Adipocyte (in vitro differentiated cells): Measurements from ENCODE around the gene FSTL4.

Source experiments
- DNase-seq: peaks from one replicate; pipeline ENCODE4 v3.0.0-alpha.2; 2015; ENCODE audit warnings: low read depth
- H3K27me3 ChIP-seq: replicated peaks from 2 replicates; pipeline ENCODE4 v1.7.0; 2013; ENCODE audit warnings: mild to moderate bottlenecking, low read length, moderate library complexity; ENCODE audit not compliant: control insufficient read depth, insufficient read depth
- H3K36me3 ChIP-seq: 2 replicates; pipeline ENCODE4 v1.7.0; 2013; ENCODE audit warnings: low read length, mild to moderate bottlenecking, moderate library complexity; ENCODE audit not compliant: control insufficient read depth, insufficient read depth, severe bottlenecking
- H3K4me1 ChIP-seq: 2 replicates; pipeline ENCODE4 v1.7.0; 2013; ENCODE audit warnings: mild to moderate bottlenecking, low read length, moderate library complexity; ENCODE audit not compliant: control insufficient read depth, insufficient read depth
- H3K4me3 ChIP-seq: 2 replicates; pipeline ENCODE4 v1.7.0; 2013; ENCODE audit warnings: mild to moderate bottlenecking, low read length, moderate library complexity
- H3K9ac ChIP-seq: 2 replicates; pipeline ENCODE4 v1.7.0; 2013; ENCODE audit warnings: mild to moderate bottlenecking, low read length, moderate library complexity
- H3K9me3 ChIP-seq: 2 replicates; pipeline ENCODE4 v1.7.0; 2013; ENCODE audit warnings: mild to moderate bottlenecking, low read length, moderate library complexity; ENCODE audit not compliant: control insufficient read depth

The FSTL4 gene

DNA sequence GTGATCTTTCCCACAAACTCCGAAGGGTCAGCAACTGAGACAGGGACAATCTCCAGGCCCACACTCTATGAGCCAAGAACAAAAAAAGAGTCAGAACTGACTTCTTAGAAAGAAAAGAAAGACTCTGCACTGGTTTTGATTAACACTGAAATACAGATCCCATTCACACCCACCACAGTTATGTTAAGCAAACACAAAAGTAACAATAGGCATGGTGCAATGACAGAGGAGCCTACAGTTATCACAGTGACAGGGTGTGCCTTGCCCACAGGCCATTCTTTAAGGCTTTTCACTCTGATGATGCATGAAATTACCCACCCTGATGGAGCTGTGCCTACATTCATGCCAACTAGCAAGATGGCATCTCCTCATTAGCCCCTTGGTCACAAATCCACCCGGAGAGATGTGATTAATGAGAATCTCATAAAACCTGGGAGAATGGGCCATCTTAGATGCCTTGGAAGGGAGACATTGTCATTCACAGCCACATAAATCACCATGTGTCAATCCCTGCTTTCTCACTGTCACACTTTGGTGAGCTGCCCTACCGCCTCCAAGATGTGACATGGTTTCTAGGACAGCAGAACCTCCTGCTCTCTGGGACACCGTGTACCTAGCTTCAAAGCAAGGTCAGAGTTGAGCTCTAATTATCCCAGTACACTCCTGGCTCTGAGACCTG is 27.6 kb upstream of the FSTL4 start:
- DNase-seq = no peak
- no peak overlapping the region for H3K9ac ChIP-seq
- no peaks in the 10 kb centered on the region for H3K4me1 ChIP-seq
- H3K36me3 ChIP-seq = no peaks in the 10 kb centered on the region
- peaks cover 67% of the 10 kb centered on the region for H3K27me3 ChIP-seq
- H3K4me3 ChIP-seq = no peak overlapping the region
- no peaks in the 10 kb centered on the region for H3K9me3 ChIP-seq

DNA sequence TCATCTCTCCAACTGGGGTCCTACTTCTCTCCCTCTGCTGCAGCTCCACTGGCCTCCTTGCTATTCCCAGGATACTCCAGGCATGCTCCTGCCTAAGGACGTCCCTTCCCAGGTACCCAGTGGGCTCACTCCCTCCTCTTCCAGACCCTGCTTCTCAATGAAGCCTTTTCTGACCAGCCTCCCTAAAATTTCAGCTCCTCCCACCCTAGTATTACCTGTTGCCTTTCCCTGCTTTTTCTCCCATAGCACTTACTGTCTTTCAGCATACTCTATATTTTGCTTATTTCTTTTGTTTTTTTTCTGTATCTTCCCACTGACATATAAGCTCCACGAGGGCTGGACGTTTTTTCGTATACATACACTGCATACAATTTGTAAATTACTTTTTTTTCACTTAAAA is 26.1 kb upstream of the FSTL4 start:
- H3K36me3 ChIP-seq = no peaks in the 10 kb centered on the region
- no peak overlapping the region for H3K9ac ChIP-seq
- peaks cover 53% of the 10 kb centered on the region for H3K27me3 ChIP-seq
- H3K9me3 ChIP-seq = no peaks in the 10 kb centered on the region
- DNase-seq = no peak
- no peak overlapping the region for H3K4me3 ChIP-seq
- no peaks in the 10 kb centered on the region for H3K4me1 ChIP-seq

DNA sequence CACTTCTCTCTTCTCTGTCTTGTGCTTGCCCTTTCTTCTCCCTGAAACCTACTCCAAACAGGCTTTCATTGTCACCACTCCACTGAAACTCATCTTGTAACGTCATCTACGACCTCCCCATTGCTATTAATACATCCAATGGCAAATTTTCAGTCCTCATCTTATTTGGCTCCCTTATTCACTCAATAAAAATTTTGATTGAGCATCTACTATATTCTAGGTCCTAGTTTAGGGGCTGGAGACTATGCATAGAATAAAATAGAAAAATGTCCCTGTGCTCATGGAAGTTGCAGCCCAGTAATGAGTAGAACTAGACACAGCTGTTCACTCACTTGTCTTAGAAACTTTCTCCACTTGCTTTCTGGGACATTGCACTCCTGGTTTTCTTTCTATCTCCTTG is 24.9 kb upstream of the FSTL4 start:
- no peak for DNase-seq
- H3K36me3 ChIP-seq = no peaks in the 10 kb centered on the region
- H3K9ac ChIP-seq = no peak overlapping the region
- no peaks in the 10 kb centered on the region for H3K9me3 ChIP-seq
- H3K27me3 ChIP-seq = peaks cover 47% of the 10 kb centered on the region
- H3K4me1 ChIP-seq = no peaks in the 10 kb centered on the region
- H3K4me3 ChIP-seq = no peak overlapping the region

DNA sequence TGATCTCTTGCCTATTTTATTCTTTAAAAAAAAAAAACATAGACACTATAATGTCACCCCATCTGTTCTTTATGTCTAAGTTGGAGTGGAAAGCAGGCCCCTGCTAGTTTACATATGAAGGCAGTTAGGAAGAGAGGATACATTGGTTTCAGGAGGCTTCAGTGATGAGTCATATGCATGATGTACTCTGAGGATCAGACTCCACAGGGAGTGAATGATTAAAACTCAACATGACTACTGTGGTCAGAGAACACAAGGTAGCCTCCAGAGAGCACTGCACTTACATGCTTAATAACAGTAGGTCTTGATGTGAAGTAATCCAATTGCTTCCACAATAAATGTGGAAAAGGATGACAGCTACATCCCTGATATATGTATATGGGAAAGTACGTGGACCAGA is 22.7 kb upstream of the FSTL4 start:
- Histone ChIP-seq H3K4me3 (no peak overlapping the region), H3K27me3 (peaks cover 30% of the 10 kb centered on the region), H3K9ac (no peak overlapping the region), H3K4me1 (no peaks in the 10 kb centered on the region), H3K9me3 (no peaks in the 10 kb centered on the region), H3K36me3 (no peaks in the 10 kb centered on the region)
- DNase-seq = no peak

DNA sequence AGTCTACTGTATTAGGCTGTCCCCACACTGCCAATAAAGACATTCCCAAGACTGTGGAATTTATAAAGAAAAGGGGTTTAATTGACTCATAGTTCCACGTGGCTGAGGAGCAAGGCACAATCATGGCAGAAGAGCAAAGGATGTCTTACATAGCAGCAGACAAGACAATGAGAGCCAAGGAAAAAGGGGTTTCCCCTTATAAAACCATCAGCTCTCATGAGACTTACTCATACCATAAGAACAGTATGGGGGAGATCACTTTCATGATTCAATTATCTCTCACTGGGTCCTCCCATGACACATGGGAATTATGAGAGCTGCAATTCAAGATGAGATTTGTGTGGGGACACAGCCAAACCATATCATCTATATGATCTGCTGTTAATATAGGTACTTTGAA is 14.8 kb upstream of the FSTL4 start:
- Histone ChIP-seq H3K9me3 (peaks cover 7% of the 10 kb centered on the region), H3K9ac (no peak overlapping the region), H3K4me3 (no peak overlapping the region), H3K4me1 (no peaks in the 10 kb centered on the region), H3K36me3 (no peaks in the 10 kb centered on the region), H3K27me3 (peaks cover under 1% of the 10 kb centered on the region)
- DNase-seq = no peak

DNA sequence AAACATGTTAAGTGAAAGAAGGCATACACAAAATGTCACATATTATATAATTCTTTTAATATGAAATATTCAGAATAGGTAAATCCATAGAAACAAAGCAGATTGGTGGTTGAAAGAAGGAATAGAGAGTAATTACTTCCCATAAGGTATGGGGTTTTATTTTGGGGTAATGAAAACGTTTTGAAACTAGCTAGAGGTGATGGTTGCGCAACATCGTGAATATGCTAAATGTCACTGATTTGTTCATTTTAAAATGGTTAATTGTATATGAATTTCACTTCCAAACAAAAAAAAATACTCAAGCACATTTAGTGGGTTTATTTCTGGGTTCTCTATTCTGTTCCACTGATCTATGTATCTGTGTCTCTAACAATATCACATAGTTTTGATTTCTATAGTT is 12.0 kb upstream of the FSTL4 start:
- Histone ChIP-seq H3K9me3 (peaks cover 7% of the 10 kb centered on the region), H3K36me3 (no peaks in the 10 kb centered on the region), H3K27me3 (peaks cover 11% of the 10 kb centered on the region), H3K4me3 (no peak overlapping the region), H3K4me1 (no peaks in the 10 kb centered on the region), H3K9ac (no peak overlapping the region)
- DNase-seq = no peak

DNA sequence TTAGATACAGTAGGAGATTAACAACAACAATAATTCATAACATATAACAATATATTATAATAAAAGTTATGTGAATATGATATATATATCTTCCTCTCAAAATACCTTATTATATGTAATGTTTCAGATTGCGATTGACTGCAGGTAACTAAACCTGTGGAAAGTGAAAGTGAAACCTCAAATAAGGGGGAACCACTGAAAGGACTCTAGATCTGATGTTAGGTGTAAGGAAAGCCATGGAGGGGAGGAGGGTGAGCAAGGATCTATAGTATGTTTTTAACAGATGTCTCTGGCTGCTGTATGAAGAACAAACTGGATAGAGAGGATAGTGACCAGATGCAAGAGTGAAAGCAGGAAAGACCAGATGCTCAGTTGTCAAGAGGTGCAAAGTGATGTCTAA is 5.8 kb upstream of the FSTL4 start:
- H3K4me3 ChIP-seq = no peak overlapping the region
- DNase-seq = no peak
- no peaks in the 10 kb centered on the region for H3K36me3 ChIP-seq
- H3K27me3 ChIP-seq = peaks cover 47% of the 10 kb centered on the region
- no peaks in the 10 kb centered on the region for H3K4me1 ChIP-seq
- no peak overlapping the region for H3K9ac ChIP-seq
- H3K9me3 ChIP-seq = no peaks in the 10 kb centered on the region

DNA sequence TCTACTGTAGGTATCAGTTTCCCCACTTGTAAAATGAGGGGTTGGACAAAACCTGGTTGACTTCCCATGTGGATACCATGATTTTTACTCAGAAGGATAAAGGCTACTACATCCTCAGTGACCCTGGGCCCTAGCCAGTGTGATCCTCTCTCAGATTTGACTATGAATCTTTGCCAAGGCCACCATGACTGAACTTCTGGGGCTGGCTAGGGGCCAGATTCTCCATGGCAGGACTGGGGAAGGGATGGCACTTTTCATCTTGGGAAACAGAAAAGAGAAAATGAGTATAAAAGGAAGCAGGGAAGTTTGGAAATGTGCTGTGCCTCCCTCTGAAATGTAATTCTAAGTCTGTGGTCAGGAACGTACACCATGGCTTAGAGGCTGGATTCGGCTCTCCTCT is 1.4 kb upstream of the FSTL4 start:
- Histone ChIP-seq H3K9me3 (no peaks in the 10 kb centered on the region), H3K36me3 (no peaks in the 10 kb centered on the region), H3K9ac (no peak overlapping the region), H3K4me1 (peaks cover 4% of the 10 kb centered on the region), H3K4me3 (no peak overlapping the region), H3K27me3 (peaks cover 69% of the 10 kb centered on the region)
- no peak for DNase-seq

DNA sequence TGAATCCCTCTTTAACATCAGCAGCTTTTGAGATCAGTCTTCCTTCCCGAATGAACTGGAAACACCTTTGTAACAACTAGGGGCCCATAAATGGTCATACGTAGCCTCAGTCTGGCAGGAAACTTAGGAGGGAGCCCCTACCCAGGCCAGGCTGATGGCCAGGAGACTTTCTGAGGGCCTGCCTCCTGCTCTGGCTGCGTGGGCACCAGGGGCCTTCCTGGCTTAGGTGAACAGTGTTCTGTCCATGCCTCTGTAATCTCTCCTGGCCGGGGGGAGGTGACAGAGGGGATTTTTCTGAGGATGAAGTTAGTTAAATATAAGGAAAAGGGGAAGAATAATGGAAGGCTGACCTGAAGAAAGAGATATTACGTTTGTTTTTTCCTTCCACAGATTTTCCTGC is 843 bp upstream of the FSTL4 start:
- peaks cover 72% of the 10 kb centered on the region for H3K27me3 ChIP-seq
- peaks cover 4% of the 10 kb centered on the region for H3K4me1 ChIP-seq
- no peaks in the 10 kb centered on the region for H3K9me3 ChIP-seq
- no peaks in the 10 kb centered on the region for H3K36me3 ChIP-seq
- no peak overlapping the region for H3K9ac ChIP-seq
- no peak overlapping the region for H3K4me3 ChIP-seq
- no peak for DNase-seq

DNA sequence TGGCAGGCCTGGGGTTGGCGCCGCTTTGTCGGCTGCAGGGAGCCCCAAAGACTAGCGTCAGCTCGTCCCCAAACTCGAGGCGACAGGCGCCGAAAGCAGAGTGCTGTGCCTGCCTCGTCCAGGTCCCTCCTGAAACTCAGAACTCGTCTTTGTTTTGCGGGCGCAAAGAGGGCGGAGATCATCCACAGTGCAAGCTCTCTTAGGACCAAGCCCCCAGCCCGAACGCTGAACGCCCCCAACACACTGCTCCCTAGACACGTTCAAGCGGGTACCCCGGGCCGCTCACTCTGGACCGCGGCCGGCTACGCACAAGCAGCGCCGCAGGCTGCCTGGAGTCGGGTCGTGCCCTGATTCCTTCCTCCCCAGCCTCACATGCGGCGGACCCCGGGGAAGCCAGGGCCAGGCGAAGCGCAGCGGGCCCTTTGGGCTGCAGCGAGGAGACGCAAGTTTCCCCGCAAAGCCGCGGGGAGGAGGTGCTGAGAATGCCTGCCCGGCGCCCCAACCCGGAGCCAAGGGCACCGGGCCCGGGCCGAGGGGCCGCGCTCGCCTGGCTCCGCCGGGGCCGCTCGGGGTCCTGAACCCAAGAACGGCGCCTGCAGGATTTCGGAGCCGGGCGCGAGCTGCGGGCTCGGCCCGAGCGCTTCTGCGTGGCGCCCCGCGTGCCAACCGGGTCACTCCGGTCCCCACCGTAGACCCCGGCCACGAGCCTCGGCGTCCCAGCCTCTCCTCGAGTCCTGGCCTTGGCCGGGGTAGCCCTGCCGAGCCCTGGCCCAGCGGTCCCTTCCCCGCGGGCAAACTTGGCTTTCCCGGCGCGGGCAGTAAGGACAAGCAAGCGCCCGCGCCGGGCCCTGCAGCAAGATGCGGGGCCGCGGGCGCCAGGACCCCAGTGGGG is 738 bp downstream of the FSTL4 start:
- DNase-seq = no peak
- peak overlapping the region; percentile 60 for H3K4me3 ChIP-seq
- peaks cover 4% of the 10 kb centered on the region for H3K4me1 ChIP-seq
- peaks cover 72% of the 10 kb centered on the region for H3K27me3 ChIP-seq
- no peak overlapping the region for H3K9ac ChIP-seq
- no peaks in the 10 kb centered on the region for H3K9me3 ChIP-seq
- no peaks in the 10 kb centered on the region for H3K36me3 ChIP-seq

DNA sequence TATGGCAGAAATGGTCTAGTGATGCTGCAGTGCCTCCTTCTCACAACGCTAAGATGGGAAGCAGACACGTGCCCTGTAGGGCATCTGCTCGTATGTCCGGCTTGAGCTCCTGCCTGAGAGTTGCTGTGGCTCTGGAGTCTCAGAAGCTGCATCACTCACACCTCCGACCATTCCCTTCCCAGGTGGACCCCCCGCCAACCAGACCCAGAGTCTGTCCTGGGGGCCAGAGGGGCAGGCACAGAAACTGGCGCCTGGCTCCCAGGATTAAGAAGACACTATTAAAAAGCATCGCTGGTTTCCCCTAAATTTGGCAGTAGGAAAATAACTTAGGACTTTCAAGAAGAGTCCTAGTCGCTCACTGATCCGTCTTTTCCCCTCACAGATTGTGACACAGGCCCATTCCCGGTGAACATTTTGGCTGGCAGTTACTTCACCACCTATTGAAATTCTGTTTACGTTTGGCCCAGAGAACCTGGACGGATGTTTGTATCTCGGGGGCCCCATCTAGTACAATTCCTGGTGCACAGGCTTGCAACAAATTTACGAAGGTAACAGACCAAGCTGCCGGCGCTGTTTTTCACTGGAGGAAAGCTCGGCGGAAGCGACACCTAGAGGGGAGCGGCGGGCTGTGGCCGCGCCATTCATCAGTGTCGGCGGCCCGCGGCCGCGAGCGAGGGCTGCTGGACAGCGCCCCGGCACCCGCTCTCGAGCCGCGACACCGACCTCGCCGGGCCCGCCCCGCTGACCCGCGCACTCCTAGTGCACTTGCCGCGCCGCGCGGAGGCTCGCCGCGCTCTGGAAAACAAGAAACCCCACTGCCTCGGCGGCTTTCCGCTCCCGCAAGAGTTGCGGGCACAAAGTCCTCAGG is 1.6 kb downstream of the FSTL4 start:
- Histone ChIP-seq H3K4me3 (peak overlapping the region; percentile 60), H3K9ac (no peak overlapping the region), H3K9me3 (no peaks in the 10 kb centered on the region), H3K36me3 (no peaks in the 10 kb centered on the region), H3K27me3 (peaks cover 75% of the 10 kb centered on the region), H3K4me1 (peaks cover 4% of the 10 kb centered on the region)
- peak; percentile 62 for DNase-seq
